Hepatocyte (in vitro differentiated cells): ENCODE results near the gene OXLD1.

Experiments used
- EZH2 ChIP-seq: fragments of 200-600 bp; sonication (generic); IDR thresholded peaks from 2 replicates; pipeline ENCODE4 v1.6.1; 2016; ENCODE audit warnings: antibody characterized with exemption, mild to moderate bottlenecking, borderline replicate concordance
- TF ChIP-seq, protein P1 (sequence below): fragments of 200-600 bp; sonication (generic); IDR thresholded peaks from 2 replicates; pipeline ENCODE4 v1.5.1; 2016; ENCODE audit warnings: antibody characterized with exemption, mild to moderate bottlenecking; ENCODE audit not compliant: poor library complexity

DNA sequence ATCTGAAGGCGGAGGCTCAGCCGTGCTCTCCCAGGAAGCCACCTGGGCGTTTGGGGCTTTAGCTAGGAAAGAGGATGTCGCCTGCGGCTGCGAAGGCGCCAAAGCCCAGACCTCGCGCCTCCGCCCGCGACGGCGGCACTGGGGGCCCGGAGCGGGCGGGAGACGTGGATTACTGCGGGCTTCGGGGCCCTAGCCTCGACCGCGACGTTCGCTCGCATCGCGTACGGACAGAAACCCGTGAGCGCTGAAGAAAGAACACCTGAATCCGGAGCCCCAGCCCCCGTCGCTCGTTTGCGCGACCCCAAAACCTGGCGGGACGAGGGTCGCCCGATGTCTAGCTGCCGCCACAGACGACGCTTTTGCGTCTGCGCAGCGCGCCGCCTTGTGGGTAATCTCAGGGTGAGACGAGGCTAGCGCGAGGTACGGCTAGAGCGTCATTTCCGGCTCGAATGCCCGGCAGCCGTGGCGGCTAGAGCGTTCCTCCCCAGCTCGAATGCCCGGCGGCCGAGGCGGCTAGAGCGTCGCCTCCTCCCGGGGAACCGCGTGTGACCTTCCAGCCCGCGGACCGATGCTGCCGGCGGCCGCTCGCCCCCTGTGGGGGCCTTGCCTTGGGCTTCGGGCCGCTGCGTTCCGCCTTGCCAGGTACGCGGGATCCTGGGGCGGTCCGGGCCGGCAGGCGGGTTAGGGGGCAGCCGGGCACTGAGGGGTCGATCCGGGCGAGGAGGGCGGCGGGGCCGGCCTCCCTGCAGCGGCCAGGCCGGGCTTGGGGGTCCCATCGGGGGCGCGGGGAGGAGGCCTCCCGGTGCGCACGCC is 36.7 kb upstream of the OXLD1 start, which contains the start of gene MRPL12:
- TF ChIP-seq EZH2: no peak
- TF ChIP-seq, protein P1, sequence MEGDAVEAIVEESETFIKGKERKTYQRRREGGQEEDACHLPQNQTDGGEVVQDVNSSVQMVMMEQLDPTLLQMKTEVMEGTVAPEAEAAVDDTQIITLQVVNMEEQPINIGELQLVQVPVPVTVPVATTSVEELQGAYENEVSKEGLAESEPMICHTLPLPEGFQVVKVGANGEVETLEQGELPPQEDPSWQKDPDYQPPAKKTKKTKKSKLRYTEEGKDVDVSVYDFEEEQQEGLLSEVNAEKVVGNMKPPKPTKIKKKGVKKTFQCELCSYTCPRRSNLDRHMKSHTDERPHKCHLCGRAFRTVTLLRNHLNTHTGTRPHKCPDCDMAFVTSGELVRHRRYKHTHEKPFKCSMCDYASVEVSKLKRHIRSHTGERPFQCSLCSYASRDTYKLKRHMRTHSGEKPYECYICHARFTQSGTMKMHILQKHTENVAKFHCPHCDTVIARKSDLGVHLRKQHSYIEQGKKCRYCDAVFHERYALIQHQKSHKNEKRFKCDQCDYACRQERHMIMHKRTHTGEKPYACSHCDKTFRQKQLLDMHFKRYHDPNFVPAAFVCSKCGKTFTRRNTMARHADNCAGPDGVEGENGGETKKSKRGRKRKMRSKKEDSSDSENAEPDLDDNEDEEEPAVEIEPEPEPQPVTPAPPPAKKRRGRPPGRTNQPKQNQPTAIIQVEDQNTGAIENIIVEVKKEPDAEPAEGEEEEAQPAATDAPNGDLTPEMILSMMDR: no peak
